HG03175 (cell line): ENCODE results near the gene ABCB4.

ENCODE experiments used
- ATAC-seq: cut with Tn5 transposase; IDR thresholded peaks from one replicate; pipeline ENCODE4 v1.9.1; 2021; ENCODE audit warnings: mild to moderate bottlenecking, moderate library complexity; ENCODE audit not compliant: unreplicated experiment

ABCB4 gene

DNA sequence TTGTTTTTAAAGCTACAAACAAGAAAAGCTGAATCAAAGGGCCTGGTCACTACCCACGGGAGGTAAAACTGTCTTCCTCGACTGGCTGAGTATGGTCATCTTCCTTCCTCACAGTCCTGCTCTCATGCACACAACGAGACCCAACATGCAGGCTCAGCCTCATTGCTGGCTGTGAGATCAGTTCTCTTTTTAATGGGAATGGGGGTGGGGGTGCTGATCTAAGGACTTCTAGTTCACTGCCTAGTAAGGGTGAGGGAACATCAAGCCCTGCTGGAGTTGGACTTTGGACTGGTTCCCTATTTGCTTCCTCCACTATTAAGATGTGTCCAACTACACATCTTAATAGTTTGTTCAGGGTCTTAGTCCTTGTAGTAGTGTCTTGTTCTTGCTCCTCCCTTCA lies 48.2 kb downstream of the ABCB4 start:
- ATAC-seq = no peak

DNA sequence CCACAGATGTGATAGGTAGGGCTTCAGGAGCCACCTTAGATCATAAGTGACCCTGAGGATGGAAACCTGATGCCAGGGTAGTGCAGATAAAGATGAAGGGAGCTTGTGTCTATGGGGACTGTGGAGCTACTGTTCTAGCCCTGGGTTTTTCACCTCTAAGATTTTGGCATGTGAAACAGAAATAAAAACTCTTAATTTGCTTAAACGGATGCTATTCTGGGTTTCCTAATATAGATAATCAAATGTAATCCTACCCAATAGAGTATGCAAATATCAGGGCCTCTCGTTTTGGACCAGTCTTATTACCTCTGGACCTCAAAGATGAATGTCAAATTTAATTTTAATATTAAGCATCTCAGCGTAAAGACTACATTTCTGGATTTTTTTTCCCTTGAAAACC lies 49.3 kb downstream of the ABCB4 start:
- no peak for ATAC-seq

DNA sequence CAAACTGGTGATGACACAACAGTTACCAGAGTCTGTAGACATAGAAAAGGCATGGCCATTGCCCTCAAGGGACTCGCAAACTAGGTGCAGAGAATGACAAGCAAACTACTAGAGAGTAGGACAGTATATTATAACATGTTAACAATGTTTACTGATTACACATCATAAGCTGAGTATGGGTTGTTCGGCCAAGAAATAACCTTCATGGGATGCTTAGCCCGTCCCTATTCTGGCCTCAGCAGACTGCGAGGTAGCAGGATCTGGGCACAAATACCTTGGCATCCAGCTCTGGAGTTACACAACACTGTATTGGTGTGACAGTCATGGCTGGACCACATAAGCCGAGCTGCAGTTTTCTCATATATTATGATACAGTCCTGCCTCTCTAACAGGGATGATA lies 51.4 kb downstream of the ABCB4 start:
- no peak for ATAC-seq

DNA sequence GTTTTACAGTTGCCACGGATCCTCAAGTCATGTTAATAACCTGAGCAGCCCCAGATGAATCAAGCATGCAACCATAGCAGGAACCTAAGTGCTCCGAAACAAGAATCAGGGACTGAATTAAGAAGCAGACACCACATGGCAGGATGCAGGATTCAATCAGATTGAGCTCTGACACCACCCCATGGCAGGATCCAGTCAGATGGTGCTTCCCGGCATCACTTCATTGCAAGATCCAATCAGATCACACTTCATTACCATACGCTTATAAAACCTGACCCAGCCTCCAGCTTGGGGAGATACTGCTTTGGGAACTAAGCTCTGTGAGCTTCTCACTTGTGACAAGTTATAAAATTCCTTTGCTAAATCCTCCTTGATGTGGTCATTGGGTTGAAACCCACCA lies 55.3 kb downstream of the ABCB4 start:
- ATAC-seq = no peak

DNA sequence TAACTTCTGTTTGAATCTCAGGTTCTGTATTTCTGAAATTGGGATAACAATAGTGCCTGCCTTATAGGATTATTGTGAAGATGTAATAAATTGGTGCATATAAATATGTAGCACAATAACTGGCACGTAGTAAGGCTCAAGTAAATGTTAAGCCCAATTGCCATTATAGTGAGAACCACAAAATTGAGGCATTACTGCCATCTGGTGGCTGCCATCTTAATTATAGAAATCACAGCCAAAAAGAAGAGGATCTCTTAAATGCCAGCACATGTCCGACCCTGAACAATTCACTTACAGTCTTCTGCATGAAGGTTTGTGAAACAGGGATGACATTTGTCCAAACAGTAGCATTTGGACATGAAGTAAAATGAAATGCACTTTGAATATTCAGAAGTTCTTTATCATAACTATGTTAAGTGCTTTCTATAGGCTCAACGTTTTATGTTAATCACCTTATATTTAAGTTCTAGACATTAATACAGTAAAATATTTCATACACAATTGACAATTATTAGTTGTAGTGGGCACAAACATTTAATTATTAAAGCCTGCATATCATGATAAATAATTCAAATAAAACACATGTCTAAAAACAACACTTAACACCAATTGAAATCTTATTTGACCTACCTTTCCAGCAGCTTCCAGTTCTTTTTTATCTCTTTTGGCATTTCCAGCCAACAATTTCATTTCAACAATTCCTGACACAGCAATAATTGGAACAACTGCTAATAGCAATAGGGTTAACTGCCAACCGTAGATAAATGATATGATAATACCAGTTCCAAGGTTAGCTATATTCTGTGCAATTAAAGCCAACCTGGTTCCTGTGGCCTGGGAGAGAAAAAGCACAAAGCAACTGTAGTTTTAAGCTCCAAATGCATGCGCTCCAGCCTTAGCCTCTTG lies 58.5 kb downstream of the ABCB4 start:
- peak; percentile 86 for ATAC-seq

DNA sequence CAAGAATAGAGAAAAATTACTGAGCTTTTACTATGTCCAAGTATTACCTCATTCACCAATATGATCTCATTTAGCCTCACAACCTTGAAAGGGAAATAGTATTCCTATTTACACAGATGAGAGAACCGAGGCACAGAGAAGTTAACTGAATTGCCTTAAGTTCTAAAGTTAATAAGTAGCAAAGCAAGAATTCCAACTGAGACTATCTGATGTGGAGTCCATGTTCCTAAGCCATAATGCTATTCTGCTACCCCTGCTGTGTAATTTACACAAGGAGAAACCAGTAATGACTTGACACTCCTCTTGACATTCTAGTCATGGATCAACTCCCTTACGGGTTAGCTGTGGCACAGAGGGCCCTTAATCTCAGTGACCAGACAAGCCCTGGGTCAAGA lies 60.7 kb downstream of the ABCB4 start:
- ATAC-seq = no peak

DNA sequence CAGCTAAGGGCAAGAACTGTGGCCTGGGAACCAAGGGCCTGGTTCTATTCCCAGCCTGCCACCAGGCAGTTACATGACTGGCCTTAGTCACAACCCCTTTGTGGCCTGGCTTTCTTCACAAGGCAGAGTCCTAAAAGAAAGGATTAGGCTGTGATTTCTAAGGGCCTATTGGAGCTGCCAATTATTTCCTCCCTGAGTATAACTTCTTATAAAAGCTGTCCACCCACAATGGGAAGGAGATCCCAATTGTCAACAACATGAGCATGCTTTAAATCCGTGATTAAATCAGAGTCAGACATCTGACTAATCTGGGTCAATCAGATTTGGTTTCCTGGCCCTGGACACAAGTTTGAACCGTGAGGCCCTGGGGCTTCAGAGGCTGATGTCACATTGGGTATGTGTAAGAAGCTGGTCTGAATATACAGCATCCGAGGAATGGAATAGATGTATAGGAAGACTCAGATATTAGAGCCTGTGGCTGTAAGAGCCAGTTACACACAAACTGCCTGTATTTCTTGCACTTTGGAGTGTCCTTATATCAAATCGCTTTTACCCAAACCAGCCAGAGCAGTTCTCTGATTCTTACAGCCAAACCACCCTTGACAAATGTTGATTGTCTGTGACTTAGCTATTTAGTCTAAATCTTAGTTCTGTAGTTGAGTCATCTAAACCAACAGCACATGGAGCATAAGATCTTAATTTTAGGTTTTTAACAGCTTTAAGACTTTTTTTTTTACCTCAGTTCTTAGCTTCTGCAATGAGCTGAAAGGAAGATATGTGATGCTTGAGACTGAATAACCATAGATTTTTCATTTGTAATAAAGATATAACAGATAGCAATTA lies 61.3 kb downstream of the ABCB4 start:
- ATAC-seq = no peak

DNA sequence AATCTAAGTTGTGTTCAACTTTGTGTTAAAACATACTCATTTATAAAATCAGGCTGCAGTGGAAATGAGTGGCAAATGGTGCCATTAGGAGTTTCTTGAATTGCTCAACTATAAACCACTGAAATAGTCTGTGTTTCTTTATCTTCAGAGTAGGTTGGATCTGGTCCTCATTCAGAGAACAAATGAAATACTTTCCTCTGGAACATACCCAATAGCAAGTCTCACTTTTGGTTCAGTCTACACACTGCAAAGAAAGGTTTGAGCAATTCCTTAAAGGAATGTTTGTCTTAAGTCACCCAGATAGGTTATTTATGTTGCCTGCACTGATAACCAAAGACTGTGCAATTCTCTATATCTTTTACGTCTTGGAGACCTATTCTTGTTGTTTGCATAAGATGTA lies 62.5 kb downstream of the ABCB4 start:
- ATAC-seq = no peak

DNA sequence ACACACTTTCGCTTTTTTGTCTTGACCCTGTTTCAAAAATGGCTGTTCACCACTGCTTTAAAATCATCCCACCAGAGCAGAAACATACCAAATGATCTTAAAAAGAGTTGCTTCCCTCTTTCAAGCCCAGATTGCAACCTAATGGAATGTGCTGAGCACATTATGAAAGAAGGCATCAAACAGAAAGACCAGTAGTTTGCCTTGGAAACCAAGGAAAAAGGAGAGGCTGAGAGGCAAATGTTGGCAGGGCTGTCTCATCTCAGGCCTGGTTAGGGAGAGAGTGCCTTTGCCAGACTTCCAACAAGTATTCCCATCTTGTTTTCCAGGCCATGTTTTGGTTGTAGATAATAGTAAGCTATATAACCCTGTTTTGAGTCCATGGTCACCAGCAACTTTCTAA lies 64.3 kb downstream of the ABCB4 start:
- ATAC-seq = no peak

DNA sequence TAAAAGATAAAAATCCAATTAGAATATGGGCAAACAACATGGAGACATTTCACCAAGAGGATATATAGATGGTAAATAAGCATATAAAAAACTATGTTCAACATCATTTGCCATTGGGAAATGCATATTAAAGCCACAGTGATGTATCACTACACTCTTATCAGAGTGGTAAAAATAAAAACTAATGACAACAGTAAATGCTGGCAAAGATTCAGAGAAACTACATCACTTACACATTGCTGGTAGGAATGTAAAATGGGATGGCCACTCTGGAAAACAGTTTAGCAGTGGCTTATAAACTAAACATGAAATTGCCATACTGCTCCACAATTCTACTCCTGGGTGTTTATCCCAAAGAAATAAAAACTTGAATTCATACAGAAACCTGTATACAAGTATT lies 70.8 kb downstream of the ABCB4 start:
- no peak for ATAC-seq

DNA sequence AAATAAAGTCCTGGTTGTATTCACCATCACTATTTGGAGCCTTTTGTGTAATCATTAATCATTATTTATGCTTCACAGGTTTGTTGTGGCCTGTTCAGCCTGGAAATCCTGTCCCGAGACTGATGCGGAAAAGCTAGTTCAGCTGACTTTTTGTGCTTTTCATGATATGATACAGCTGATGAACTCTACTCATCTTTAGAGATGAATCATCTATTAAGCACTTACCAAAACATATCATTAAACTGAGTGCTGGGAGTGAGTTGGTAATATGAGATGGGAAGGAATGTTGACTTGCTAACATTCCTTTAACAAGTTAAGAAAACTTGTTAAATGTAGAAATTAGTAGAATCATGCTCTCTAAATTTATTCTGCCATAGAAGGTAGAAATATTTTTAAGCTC lies 77.0 kb downstream of the ABCB4 start:
- ATAC-seq = no peak

DNA sequence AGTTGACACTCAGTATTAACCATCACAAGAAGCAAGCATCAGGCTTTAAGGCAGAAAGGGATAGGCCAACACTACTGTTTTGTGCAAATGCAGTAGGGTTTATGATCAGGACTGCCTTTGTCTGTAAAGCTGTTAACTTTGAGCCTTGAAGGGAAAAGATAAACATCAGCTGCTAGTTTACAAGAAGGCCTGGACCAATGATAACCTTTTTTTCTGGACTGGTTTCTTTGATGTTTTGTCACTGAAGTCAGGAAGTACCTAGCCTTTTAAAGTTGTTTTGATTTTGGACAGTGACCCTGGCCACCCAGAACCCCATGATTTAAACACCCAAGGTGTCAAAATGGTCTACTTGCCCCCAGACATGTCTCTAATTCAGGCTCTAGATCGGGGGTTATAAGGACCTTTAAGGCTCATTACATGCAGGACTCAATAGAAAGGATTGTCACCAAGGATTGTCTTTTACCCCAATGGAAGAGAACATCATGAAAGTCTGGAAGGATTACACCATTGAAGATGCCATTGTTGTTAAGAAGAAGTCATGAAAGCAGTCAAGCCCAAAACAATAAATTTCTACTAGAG lies 79.9 kb downstream of the ABCB4 start:
- ATAC-seq = no peak

DNA sequence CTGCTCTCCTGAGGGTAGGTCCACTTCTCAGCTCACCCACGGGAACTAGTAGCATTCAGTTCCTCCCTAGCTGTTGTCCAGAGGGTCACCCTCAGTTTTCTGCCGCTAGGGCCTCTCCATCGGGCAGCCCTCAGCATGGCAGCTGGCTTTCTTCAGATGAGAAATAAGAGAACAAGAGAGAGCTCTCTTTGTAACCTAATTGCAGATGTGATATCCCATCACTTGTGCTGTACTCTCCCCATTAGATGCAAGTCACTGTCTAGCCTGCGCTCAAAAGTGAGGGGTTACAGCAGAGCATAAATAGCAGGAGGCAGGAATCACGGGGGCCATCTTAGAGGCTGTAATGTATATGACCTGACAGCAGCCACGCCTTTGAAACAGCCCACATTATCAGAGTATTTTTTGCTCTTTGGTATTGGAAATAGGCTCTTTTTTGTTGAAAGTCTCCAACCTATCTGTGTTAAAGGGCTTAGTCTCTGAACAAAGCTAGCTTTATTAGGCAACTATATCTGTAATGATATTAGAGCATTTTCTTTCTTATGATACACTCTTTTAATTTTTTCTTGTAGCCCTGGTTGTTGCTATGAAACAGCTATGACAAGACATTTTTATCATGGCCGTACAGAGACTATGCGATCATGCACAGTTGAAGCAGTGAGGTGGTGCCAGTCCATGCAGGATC lies 84.3 kb downstream of the ABCB4 start:
- no peak for ATAC-seq

DNA sequence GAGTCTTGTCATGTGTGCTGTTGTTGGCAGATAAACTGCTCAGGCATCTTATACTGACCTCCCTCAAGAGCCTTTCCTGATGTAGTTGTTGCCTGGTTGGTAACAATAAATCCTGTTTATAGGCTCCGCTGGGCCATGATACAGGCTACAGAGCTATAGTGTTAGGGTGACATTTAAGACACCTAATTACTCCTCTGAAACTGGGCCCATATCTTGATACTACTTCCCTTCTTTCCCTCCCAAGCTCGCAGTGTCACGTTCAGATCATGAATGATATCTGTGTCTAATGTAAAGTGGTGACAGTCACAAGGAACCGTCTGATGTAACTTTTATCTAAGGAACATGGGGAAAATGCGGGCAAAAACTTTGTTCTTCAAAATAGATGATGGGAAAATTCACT lies 94.6 kb downstream of the ABCB4 start:
- no peak for ATAC-seq

DNA sequence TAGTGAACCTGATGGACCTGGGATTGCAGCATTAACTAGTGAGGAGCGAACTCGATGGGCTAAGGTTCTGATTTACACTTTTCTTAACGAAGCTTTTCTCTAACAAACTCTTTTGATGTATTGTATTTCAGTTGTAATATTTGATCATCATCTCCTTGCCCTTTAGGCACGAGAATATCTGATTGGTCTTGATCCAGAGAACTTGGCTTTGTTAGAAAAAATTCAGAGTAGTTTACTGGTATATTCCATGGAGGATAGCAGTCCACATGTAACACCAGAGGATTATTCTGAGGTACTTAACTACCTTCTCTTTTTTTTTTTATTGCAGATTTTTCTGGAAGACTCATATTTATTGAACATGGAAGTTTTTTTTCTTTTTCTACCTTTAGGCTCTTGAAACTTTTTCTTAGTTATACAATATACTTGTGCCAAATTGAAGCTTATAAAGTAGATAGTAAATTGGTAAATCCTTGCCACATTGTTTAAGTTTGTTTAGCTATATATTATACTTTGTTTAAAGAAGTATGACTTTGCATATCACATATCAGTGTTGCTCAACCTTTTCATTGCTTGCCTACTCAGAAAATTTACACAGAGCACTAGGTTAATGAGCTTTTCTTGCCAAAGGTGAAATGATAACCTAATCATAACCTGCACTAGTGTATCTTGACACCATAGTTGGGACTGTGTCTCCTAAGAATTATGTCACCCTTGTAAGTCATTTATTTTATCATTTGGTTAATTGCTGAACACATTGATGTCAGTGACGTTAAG lies 99.6 kb downstream of the ABCB4 start:
- ATAC-seq = no peak

DNA sequence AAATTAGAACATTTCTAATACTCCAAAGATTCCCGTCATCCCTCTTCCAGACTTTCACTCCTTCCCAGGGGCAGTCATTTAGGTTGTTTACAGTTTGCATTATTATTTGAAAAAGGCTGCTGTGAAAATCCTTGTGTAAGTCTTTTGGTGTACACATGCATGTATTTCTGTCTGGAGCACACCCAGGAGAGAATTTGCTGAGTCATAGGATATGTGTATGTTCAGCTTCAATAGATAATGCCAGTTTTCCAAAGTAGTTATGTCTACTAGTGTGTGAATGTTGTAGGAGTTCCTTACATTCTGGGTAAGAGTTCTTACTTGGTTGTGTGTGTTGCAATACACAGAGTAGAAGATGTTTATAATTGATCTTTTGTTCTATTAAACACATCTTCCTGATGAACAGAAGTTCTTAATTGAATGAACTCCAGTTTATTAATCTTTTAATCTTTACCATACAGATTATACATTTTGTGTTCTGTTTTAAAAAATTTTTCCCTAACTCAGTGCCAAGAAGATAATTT lies 104.8 kb downstream of the ABCB4 start:
- no peak for ATAC-seq

DNA sequence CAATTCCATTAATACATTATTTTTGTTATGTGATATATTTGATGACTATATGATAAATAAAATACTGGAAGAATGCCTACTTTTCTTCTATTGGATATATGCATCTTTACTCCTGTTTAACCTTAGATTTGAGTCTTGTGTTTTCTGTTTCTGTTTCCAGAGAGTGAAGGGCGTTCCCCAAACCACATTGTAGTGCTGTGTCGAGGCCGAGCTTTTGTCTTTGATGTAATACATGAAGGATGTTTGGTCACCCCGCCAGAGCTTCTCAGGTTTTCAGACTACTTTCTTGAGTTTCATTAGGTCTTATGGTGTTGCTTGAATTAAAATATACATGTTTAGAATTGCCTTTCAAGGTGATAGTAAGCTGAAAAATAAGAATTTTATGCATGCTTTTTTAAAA lies 106.3 kb downstream of the ABCB4 start:
- no peak for ATAC-seq

DNA sequence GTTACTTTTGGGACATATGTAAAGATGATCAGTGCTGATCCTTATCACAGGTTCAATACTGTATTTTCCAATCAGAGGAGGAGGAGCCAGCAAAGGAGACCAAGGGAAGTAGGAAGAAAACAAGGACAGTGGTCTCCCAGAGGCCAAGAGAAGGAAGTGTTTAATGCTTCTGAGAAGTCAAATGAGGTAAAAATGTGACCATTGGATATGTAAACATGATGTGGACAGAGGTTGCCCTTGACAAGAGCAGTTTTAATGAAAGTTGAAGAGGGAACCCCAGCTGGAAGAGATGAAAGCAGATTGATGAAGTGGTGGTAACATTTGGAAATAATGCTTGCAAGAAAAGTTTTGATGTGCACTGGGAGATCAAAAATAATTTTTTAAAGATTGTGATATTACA lies 111.2 kb downstream of the ABCB4 start:
- no peak for ATAC-seq

DNA sequence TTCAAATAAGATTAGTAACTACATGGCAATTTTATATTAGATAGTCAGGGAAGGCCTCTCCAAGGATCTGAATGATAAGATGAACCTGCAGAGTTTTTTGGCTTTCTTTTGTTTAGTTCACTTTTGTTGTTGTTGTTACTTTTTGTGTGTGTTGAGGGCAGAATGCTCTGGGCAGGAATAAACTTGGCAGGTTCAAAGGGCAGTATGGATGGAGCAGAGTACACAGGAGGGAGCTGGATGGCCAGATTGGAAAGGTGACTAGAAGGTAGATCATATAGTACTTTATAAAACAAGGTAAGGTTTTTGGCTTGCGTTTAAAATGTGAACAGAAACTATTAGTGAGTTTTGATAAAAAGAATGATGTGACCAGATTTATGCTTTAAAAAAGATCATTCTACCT lies 112.1 kb downstream of the ABCB4 start:
- no peak for ATAC-seq

DNA sequence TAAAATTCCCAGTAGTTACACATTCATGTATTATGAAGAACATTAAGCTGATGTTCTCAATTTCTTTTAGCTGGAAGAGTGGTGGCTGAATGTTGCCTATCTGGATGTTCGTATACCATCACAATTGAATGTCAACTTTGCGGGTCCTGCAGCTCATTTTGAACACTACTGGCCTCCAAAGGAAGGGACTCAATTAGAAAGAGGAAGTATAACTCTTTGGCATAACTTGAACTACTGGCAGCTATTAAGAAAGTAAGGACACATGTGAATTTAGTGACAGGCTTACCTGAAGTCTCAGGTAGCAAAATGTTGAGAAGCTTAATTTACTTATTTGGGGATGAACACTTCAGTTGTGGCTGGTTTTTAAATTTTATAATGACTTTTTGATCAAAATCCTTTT lies 114.2 kb downstream of the ABCB4 start:
- no peak for ATAC-seq
